Natural killer cell (primary cell): ENCODE measurements around the gene OVCH1. TPM values are rescaled to one million over a fixed set of nuclear protein-coding genes. Genes with fewer than 3 reads are reported as not detected.

Source experiments
- ATAC-seq, 3 donors: fragments of 150-1000 bp in 2 of 3; fragments of 200-7000 bp in 1 of 3; cut with Tn5 transposase; 1 replicate in 1 of 3; 2 replicates in 2 of 3; pipeline ENCODE4 v1.10.0; 2021; ENCODE audit warnings: mild to moderate bottlenecking in 2 of 3, moderate library complexity in 2 of 3
- DNase-seq, 2 donors: peaks; one replicate each; pipeline versions ENCODE4 v3.0.0 to v3.0.0-alpha.2; 2013 to 2021; ENCODE audit warnings: mixed read lengths in 1 of 2
- H3K27ac ChIP-seq: one replicate; pipeline ENCODE4 v1.5.1; 2013; ENCODE audit warnings: mild to moderate bottlenecking, low read length
- H3K27me3 ChIP-seq: one replicate; pipeline ENCODE4 v1.6.1; 2013; ENCODE audit warnings: low read length; ENCODE audit not compliant: control insufficient read depth, insufficient read depth
- H3K36me3 ChIP-seq: one replicate; pipeline ENCODE4 v1.6.1; 2013; ENCODE audit warnings: low read length; ENCODE audit not compliant: control insufficient read depth, insufficient read depth
- H3K4me1 ChIP-seq: one replicate; pipeline ENCODE4 v1.6.1; 2013; ENCODE audit warnings: low read length; ENCODE audit not compliant: control insufficient read depth, insufficient read depth
- H3K4me3 ChIP-seq: one replicate; pipeline ENCODE4 v1.5.1; 2013; ENCODE audit warnings: low read length
- H3K9me3 ChIP-seq: one replicate; pipeline ENCODE4 v1.6.1; 2013; ENCODE audit warnings: low read length; ENCODE audit not compliant: control insufficient read depth, insufficient read depth
- H3K27ac Mint-ChIP-seq, 2 donors: one replicate each; pipeline ENCODE4 v1.8.0; 2022; ENCODE audit warnings: mild to moderate bottlenecking in 2 of 2, mixed read lengths in 2 of 2, moderate library complexity in 1 of 2
- H3K27me3 Mint-ChIP-seq, 2 donors: one replicate each; pipeline ENCODE4 v1.8.0; 2022; ENCODE audit warnings: low read depth in 2 of 2, mixed read lengths in 2 of 2
- H3K36me3 Mint-ChIP-seq: one replicate; pipeline ENCODE4 v1.8.0; 2022; ENCODE audit warnings: mixed read lengths
- H3K4me1 Mint-ChIP-seq, 2 donors: one replicate each; pipeline ENCODE4 v1.8.0; 2022; ENCODE audit warnings: mixed read lengths in 2 of 2
- H3K4me3 Mint-ChIP-seq: one replicate; pipeline ENCODE4 v1.8.0; 2022; ENCODE audit warnings: mild to moderate bottlenecking, moderate library complexity, mixed read lengths
- H3K9me3 Mint-ChIP-seq, 2 donors: one replicate each; pipeline ENCODE4 v1.8.0; 2022; ENCODE audit warnings: mixed read lengths in 2 of 2
- WGBS: methylation state at CpG from one replicate; pipeline ENCODE4 v1.1.7; 2013; ENCODE audit warnings: missing lambda C conversion rate; ENCODE audit not compliant: insufficient coverage; 5-methylcytosine and 5-hydroxymethylcytosine counted together
- intact Hi-C: fragments of 100-400 bp; cut with micrococcal nuclease; formaldehyde crosslinking; loops from one replicate; pipeline ENCODE4 v1.14.2; 2022
- total RNA-seq, 4 donors: library from RNA; stranded (reverse); fragments of 120-200 nt in 1 of 4; gene quantifications; one replicate each; pipeline versions ENCODE4 v1.2.3 to v1.2.4, GENCODE V29; 2013 to 2022
- TF ChIP-seq, protein P1 (sequence below): fragments of 200-600 bp; IDR thresholded peaks from one replicate; pipeline ENCODE4 v1.8.0; 2022; ENCODE audit warnings: antibody characterized with exemption

Gene OVCH1
- total RNA-seq, 3 donors from 2014 or later (not counting 1 experiment from before 2014, with no cell fraction given), result not detected

- Mint-ChIP-seq H3K9me3 (no peaks in the 10 kb centered on the region), H3K27me3 (peaks cover 0 to 2% of the 10 kb centered on the region in 2 donors), H3K4me3 (no peak overlapping the region), H3K4me1 (no peaks in the 10 kb centered on the region), H3K27ac (no peak overlapping the region), H3K36me3 (no peaks in the 10 kb centered on the region)
- DNase-seq (no peak), ATAC-seq (no peak)
- Histone ChIP-seq H3K27ac (no peak overlapping the region), H3K9me3 (no peaks in the 10 kb centered on the region), H3K4me1 (no peaks in the 10 kb centered on the region), H3K36me3 (no peaks in the 10 kb centered on the region), H3K4me3 (no peak overlapping the region), H3K27me3 (peaks cover 5% of the 10 kb centered on the region)
- intact Hi-C loops, result no loop called here
- 95% methylated on average over 2 of the region's 2 CpGs for WGBS
- TF ChIP-seq, protein P1, sequence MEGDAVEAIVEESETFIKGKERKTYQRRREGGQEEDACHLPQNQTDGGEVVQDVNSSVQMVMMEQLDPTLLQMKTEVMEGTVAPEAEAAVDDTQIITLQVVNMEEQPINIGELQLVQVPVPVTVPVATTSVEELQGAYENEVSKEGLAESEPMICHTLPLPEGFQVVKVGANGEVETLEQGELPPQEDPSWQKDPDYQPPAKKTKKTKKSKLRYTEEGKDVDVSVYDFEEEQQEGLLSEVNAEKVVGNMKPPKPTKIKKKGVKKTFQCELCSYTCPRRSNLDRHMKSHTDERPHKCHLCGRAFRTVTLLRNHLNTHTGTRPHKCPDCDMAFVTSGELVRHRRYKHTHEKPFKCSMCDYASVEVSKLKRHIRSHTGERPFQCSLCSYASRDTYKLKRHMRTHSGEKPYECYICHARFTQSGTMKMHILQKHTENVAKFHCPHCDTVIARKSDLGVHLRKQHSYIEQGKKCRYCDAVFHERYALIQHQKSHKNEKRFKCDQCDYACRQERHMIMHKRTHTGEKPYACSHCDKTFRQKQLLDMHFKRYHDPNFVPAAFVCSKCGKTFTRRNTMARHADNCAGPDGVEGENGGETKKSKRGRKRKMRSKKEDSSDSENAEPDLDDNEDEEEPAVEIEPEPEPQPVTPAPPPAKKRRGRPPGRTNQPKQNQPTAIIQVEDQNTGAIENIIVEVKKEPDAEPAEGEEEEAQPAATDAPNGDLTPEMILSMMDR, result no peak
These were observed 71.0 kb downstream of the OVCH1 start for GRCh38 chr12:29426498-29426897.

- H3K36me3 Mint-ChIP-seq, result no peaks in the 10 kb centered on the region
These were observed 71.8 kb downstream of the OVCH1 start for GRCh38 chr12:29425722-29426121.

DNA sequence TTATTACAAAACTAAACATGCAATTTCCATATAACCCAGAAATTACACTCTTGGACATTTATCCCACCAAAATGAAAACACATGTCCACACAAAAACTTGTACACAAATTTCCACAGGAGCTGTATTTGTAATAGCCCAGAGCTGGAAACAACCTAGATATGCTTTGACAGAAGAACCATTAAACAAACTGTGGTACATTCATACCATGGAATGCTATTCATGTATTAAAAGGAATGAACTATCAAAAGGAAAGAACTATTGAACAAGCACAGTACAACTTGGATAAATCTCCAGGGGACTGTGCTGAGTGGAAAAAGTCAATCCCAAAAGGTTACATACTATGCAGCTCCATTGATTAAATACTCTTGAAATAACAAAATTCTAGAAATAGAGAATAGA is 80.7 kb downstream of the OVCH1 start:
- Mint-ChIP-seq H3K9me3 (no peaks in the 10 kb centered on the region), H3K36me3 (peaks cover 8% of the 10 kb centered on the region), H3K4me3 (no peak overlapping the region), H3K27me3 (peaks cover 10 to 28% of the 10 kb centered on the region in 2 donors), H3K27ac (no peak overlapping the region), H3K4me1 (no peaks in the 10 kb centered on the region)
- Histone ChIP-seq H3K9me3 (no peaks in the 10 kb centered on the region), H3K27ac (no peak overlapping the region), H3K4me1 (no peaks in the 10 kb centered on the region), H3K27me3 (peaks cover 5% of the 10 kb centered on the region), H3K4me3 (no peak overlapping the region), H3K36me3 (no peaks in the 10 kb centered on the region)
- intact Hi-C loops, result no loop called here
- ATAC-seq (no peak), DNase-seq (no peak)
- TF ChIP-seq, protein P1, result no peak

More at GRCh38 chr12:29425722-29426121, 71.8 kb downstream of the OVCH1 start:
- no peaks in the 10 kb centered on the region for H3K36me3 ChIP-seq
- Mint-ChIP-seq H3K27ac (no peak overlapping the region), H3K9me3 (no peaks in the 10 kb centered on the region), H3K4me3 (no peak overlapping the region), H3K4me1 (no peaks in the 10 kb centered on the region), H3K27me3 (peaks cover 0 to 2% of the 10 kb centered on the region in 2 donors)
- intact Hi-C loops, result no loop called here
- no peaks in the 10 kb centered on the region for H3K9me3 ChIP-seq
- peaks cover 5% of the 10 kb centered on the region for H3K27me3 ChIP-seq
- TF ChIP-seq, protein P1, result no peak
- H3K27ac ChIP-seq, result no peak overlapping the region
- 75% methylated on average over 1 of the region's 2 CpGs for WGBS
- ATAC-seq, result no peak
- no peak overlapping the region for H3K4me3 ChIP-seq
- no peak for DNase-seq
- no peaks in the 10 kb centered on the region for H3K4me1 ChIP-seq

GRCh38 chr12:29415111-29415510 is 82.4 kb downstream of the OVCH1 start:
- H3K27ac ChIP-seq, result no peak overlapping the region
- H3K27me3 ChIP-seq, result peaks cover 5% of the 10 kb centered on the region
- WGBS, result 46% methylated on average over 4 of the region's 4 CpGs
- no peak overlapping the region for H3K4me3 ChIP-seq
- intact Hi-C loops, result no loop called here
- H3K4me3 Mint-ChIP-seq, result no peak overlapping the region
- no peaks in the 10 kb centered on the region for H3K4me1 Mint-ChIP-seq
- peaks cover 8% of the 10 kb centered on the region for H3K36me3 Mint-ChIP-seq
- H3K9me3 Mint-ChIP-seq, result no peaks in the 10 kb centered on the region
- H3K36me3 ChIP-seq, result no peaks in the 10 kb centered on the region
- TF ChIP-seq, protein P1, result no peak
- peaks cover 8 to 34% of the 10 kb centered on the region in 2 donors for H3K27me3 Mint-ChIP-seq
- no peak overlapping the region for H3K27ac Mint-ChIP-seq
- DNase-seq (no peak), ATAC-seq (no peak)
- no peaks in the 10 kb centered on the region for H3K9me3 ChIP-seq
- H3K4me1 ChIP-seq, result no peaks in the 10 kb centered on the region
